GM12891 (cell line): Measurements from ENCODE around the gene ATL3.

ENCODE experiments used
- PAX5 ChIP-seq: IDR thresholded peaks from 2 replicates; pipeline ENCODE4 v1.6.1; 2011; ENCODE audit warnings: low read length, moderate library complexity, mild to moderate bottlenecking; ENCODE audit not compliant: insufficient read depth, severe bottlenecking
- POLR2A ChIP-seq: IDR thresholded peaks from 2 replicates; pipeline ENCODE4 v1.6.1; 2011; ENCODE audit warnings: low read depth, low read length, control low read depth
- POLR2AphosphoS5 ChIP-seq: IDR thresholded peaks from 2 replicates; pipeline ENCODE4 v1.6.1; 2011; ENCODE audit warnings: low read depth, low read length, control low read depth
- POU2F2 ChIP-seq: IDR thresholded peaks from 2 replicates; pipeline ENCODE4 v1.6.1; 2011; ENCODE audit warnings: low read depth, mild to moderate bottlenecking, control low read depth, low read length, moderate library complexity
- SPI1 ChIP-seq: IDR thresholded peaks from 2 replicates; pipeline ENCODE4 v1.6.1; 2011; ENCODE audit warnings: low read depth, low read length, control low read depth
- TAF1 ChIP-seq: IDR thresholded peaks from 2 replicates; pipeline ENCODE4 v1.6.1; 2011; ENCODE audit warnings: low read depth, low read length, control low read depth

- no peak for TF ChIP-seq POLR2A
- TF ChIP-seq POU2F2 = no peak
- no peak for TF ChIP-seq POLR2AphosphoS5
- TF ChIP-seq TAF1 = no peak
- TF ChIP-seq SPI1 = no peak
- TF ChIP-seq PAX5 = no peak
Observed at GRCh38 chr11:63652671-63653070, 18.5 kb downstream of the ATL3 start.
